BLaER1 treated with 17β-estradiol and CSF1 and Interleukin-3, amounts not matched to agents 10 nM and 100 nM (cell line): ENCODE results near the gene SPI1.
A peak's percentile ranks its signal among the peaks of the same experiment; 100 is the strongest.

Experiments used
- H3K27ac ChIP-seq, 11 experiments: shearing (Covaris generic); formaldehyde crosslinking; 2 replicates each; pipeline ENCODE4 v1.8.1; 2022
- H3K27me3 ChIP-seq, 11 experiments: shearing (Covaris generic); formaldehyde crosslinking; 2 replicates each; pipeline ENCODE4 v1.8.1; 2022
- H3K36me3 ChIP-seq, 11 experiments: shearing (Covaris generic); formaldehyde crosslinking; 2 replicates each; pipeline ENCODE4 v1.8.1; 2022
- H3K4me1 ChIP-seq, 10 experiments: shearing (Covaris generic); formaldehyde crosslinking; 2 replicates each; pipeline ENCODE4 v1.8.1; 2022
- H3K4me2 ChIP-seq, 11 experiments: shearing (Covaris generic); formaldehyde crosslinking; 2 replicates each; pipeline ENCODE4 v1.8.1; 2022
- H3K4me3 ChIP-seq, 10 experiments: shearing (Covaris generic); formaldehyde crosslinking; 2 replicates each; pipeline ENCODE4 v1.8.1; 2022
- H3K9ac ChIP-seq, 11 experiments: shearing (Covaris generic); formaldehyde crosslinking; 2 replicates each; pipeline ENCODE4 v1.8.1; 2022
- H3K9me3 ChIP-seq, 11 experiments: shearing (Covaris generic); formaldehyde crosslinking; replicated peaks in 1 of 11; 2 replicates each; pipeline ENCODE4 v1.8.1; 2022
- H4K20me1 ChIP-seq, 11 experiments: shearing (Covaris generic); formaldehyde crosslinking; 2 replicates each; pipeline ENCODE4 v1.8.1; 2022
- Cebpa-rat ChIP-seq, 11 experiments: shearing (Covaris generic); IDR thresholded peaks; 2 replicates each; pipeline ENCODE4 v1.8.1; 2022

SPI1 gene

DNA sequence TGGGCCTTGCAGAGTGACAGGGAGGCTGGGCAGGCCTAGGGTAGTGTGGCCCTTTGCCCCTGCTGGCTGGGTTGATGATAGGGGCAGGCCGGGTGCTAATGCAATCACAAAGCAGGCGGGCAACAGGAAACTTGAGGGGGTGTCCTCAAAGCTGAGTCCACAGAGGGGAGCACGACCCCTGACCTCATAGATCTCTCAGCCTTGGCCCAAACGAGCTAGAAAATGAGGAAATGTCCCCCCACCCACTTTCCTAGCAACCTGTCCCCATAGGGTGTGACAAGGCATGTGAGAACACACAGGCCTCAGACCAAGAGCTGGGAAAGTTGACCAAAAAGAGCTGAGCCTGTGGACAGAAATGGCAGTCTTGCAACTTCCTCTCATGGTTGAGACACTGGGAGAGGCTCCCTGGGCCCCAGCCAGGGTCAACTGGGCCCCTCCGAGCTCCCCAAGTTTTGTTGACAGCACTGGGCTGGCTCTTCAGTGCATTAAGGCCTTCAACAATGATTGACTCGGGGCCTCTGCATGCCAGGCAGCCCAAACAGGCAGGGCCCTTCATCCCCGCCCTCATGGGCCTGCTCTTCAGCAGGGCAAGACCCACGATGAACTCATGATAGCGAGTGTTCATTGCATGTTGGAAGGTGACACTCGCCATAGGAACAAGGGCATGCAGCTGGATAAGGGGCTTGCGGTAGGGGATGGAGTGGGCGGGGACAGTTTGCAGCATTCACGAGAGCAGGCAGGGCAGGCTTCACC, 9.8 kb upstream of the SPI1 start:
- Histone ChIP-seq H3K27ac (peak overlapping the region; percentile 98 to 100 (median 100); a peak in 21 of 22 replicates), H3K4me1 (peaks cover 39 to 96% (median 71%) of the 10 kb centered on the region in 10 experiments), H3K36me3 (peaks cover 0 to 22% (median 0%) of the 10 kb centered on the region in 11 experiments; a peak in 7 of 22 replicates), H3K9ac (peak overlapping the region; percentile 17 to 100 (median 59); a peak in 16 of 22 replicates), H3K9me3 (no peaks in the 10 kb centered on the region), H3K27me3 (no peaks in the 10 kb centered on the region), H4K20me1 (no peaks in the 10 kb centered on the region), H3K4me2 (peak overlapping the region in 10 of 11 experiments; percentile 7 to 97 (median 92); a peak in 20 of 22 replicates), H3K4me3 (peak overlapping the region in 1 of 10 experiments; percentile 21; a peak in 1 of 20 replicates)
- 0 out of 22 replicates have a peak, but pooled peaks of 1 of the 11 experiments have one; percentile 34 for TF ChIP-seq Cebpa-rat (IDR thresholded peaks at IDR 0.05)

DNA sequence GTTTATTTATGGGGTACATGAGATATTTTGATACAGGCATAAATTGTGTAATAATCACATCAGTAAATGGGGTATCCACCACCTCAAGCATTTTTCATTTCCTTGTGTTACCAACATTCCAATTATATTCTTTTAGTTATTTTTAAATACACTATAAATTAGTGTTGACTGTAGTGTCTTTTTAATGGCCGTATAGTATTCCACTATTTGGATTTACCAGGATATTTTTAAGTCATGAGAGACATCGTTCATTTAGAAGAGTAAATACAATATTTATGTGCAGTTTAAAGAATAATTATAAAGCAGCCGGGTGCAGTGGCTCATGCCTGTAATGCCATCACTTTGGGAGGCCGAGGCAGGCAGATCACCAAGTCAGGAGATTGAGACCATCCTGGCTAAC, 6.2 kb upstream of the SPI1 start:
- Histone ChIP-seq H4K20me1 (no peaks in the 10 kb centered on the region), H3K4me2 (peak overlapping the region in 1 of 11 experiments; percentile 25; a peak in 1 of 22 replicates), H3K4me1 (peaks cover 23 to 95% (median 52%) of the 10 kb centered on the region in 10 experiments), H3K4me3 (no peak overlapping the region), H3K9ac (no peak overlapping the region), H3K27ac (0 out of 22 replicates have a peak overlapping the region, but pooled peaks of 1 of the 11 experiments have one; percentile 8), H3K9me3 (no peaks in the 10 kb centered on the region), H3K27me3 (no peaks in the 10 kb centered on the region), H3K36me3 (peaks cover 0 to 41% (median 12%) of the 10 kb centered on the region in 11 experiments; a peak in 12 of 22 replicates)
- no peak for TF ChIP-seq Cebpa-rat (IDR thresholded peaks at IDR 0.05)

DNA sequence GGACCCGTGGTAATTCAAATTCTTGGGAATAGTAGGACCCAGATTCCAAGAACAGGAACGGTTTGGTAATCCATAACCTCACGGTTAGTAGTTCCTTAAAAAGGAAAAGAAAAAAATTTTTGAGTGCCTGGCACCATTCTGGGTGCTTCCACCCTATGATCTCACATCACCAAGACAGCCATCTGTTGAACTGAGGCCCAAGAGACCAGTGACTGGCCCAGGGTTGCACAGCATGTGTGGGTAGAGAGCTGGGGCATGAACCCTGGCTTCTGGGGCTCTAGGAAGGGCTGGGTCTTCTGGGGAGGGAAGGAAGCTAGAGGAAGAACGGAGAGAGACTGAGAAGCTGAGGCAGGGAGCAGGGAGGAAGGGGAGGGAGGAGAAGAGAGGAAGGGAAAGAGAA, 4.7 kb upstream of the SPI1 start:
- peak overlapping the region; percentile 58 to 76 (median 64) for H3K27ac ChIP-seq
- TF ChIP-seq Cebpa-rat (IDR thresholded peaks at IDR 0.05): no peak
- peak overlapping the region in 2 of 10 experiments; percentile 10 to 28; a peak in 2 of 20 replicates for H3K4me3 ChIP-seq
- no peaks in the 10 kb centered on the region for H3K9me3 ChIP-seq
- no peaks in the 10 kb centered on the region for H4K20me1 ChIP-seq
- H3K4me2 ChIP-seq: peak overlapping the region; percentile 61 to 89 (median 78)
- H3K27me3 ChIP-seq: no peaks in the 10 kb centered on the region
- H3K4me1 ChIP-seq: peaks cover 28 to 91% (median 48%) of the 10 kb centered on the region in 10 experiments
- peaks cover 0 to 29% (median 12%) of the 10 kb centered on the region in 11 experiments; a peak in 12 of 22 replicates for H3K36me3 ChIP-seq
- peak overlapping the region; percentile 22 to 73 (median 57); a peak in 20 of 22 replicates for H3K9ac ChIP-seq

DNA sequence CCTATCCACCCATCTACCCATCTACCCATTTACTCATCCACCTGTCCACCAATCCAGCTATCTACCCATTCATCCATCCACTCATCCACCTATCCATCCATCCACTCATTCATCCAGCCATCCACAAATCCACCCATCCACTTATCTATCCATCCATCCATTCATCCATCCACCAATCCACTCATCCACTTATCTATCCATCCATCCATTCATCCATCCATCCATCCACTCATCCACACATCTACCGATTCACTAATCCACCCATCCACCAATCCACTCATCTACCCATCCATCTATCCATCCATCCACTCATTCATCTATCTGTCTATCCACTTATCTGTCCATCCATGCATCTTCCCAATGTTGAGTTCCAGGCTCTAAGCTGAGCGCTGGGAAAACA, 1.7 kb upstream of the SPI1 start:
- no peak for TF ChIP-seq Cebpa-rat (IDR thresholded peaks at IDR 0.05)
- Histone ChIP-seq H4K20me1 (peaks cover 13 to 20% (median 14%) of the 10 kb centered on the region in 11 experiments; a peak in 19 of 22 replicates), H3K27ac (peak overlapping the region in 8 of 11 experiments; percentile 11 to 48 (median 34); a peak in 9 of 22 replicates)

DNA sequence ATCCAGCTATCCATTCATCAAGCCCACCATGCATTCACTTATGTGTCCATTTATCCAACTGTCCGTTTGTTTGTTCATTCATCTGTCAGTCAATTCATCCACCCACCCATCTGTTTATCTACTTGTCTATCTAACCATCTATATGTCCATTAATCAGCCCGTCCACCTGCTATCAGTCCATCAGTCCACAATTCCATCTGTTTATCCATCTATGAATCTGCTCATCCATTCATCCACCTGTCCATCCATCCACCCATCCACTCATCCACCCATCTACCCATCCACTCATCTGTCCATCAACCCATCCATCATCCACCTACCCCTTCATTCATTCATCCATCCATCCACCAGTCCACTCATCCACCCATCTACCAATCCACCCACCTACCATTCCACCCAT, 970 bp upstream of the SPI1 start:
- H3K36me3 ChIP-seq: peaks cover 15 to 64% (median 39%) of the 10 kb centered on the region in 11 experiments
- H3K9me3 ChIP-seq: no peaks in the 10 kb centered on the region
- H3K4me1 ChIP-seq: peaks cover 54 to 73% (median 58%) of the 10 kb centered on the region in 10 experiments
- H3K27me3 ChIP-seq: no peaks in the 10 kb centered on the region
- H3K27ac ChIP-seq: peak overlapping the region; percentile 94 to 100 (median 99)
- peak overlapping the region; percentile 90 to 100 (median 98) for H3K4me2 ChIP-seq
- peak overlapping the region; percentile 95 to 100 (median 99); a peak in 21 of 22 replicates for H3K9ac ChIP-seq
- peaks cover 20 to 27% (median 22%) of the 10 kb centered on the region in 11 experiments; a peak in 19 of 22 replicates for H4K20me1 ChIP-seq
- H3K4me3 ChIP-seq: peak overlapping the region in 9 of 10 experiments; percentile 76 to 99 (median 91); a peak in 15 of 20 replicates
- TF ChIP-seq Cebpa-rat (IDR thresholded peaks at IDR 0.05): no peak

More for the DNA sequence above, 1.7 kb upstream of the SPI1 start:
- no peaks in the 10 kb centered on the region for H3K27me3 ChIP-seq
- H3K9ac ChIP-seq: no peak overlapping the region
- H3K36me3 ChIP-seq: peaks cover 7 to 56% (median 31%) of the 10 kb centered on the region in 11 experiments
- H3K4me3 ChIP-seq: no peak overlapping the region
- H3K4me1 ChIP-seq: peaks cover 47 to 70% (median 50%) of the 10 kb centered on the region in 10 experiments
- H3K4me2 ChIP-seq: peak overlapping the region in 3 of 11 experiments; percentile 39 to 98 (median 58); a peak in 3 of 22 replicates
- H3K9me3 ChIP-seq: no peaks in the 10 kb centered on the region

DNA sequence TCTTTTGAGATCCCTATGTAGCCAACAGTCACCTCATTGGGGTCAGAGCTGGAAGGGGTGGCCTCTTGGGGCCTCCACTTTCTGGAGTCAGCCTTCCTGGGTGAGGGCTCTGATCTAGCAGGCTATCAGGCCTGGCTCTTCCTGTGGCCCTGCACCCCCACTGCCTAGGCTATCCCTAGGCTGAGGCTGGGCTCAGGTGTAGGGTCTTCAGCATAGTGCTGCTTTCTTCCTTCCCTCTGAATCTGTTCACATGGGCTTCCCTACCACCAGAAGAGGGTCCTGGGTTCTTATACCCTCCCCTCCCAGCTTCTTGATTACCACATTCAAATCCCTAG, 456 bp upstream of the SPI1 start:
- no peaks in the 10 kb centered on the region for H3K27me3 ChIP-seq
- H3K9ac ChIP-seq: peak overlapping the region; percentile 95 to 100 (median 99)
- H3K4me1 ChIP-seq: peaks cover 56 to 73% (median 63%) of the 10 kb centered on the region in 10 experiments
- H3K4me3 ChIP-seq: peak overlapping the region; percentile 76 to 99 (median 91)
- H3K27ac ChIP-seq: peak overlapping the region; percentile 94 to 100 (median 99)
- peaks cover 23 to 32% (median 27%) of the 10 kb centered on the region in 11 experiments; a peak in 21 of 22 replicates for H4K20me1 ChIP-seq
- TF ChIP-seq Cebpa-rat (IDR thresholded peaks at IDR 0.05): no peak
- H3K36me3 ChIP-seq: peaks cover 20 to 69% (median 44%) of the 10 kb centered on the region in 11 experiments
- no peaks in the 10 kb centered on the region for H3K9me3 ChIP-seq
- peak overlapping the region; percentile 90 to 100 (median 98) for H3K4me2 ChIP-seq

DNA sequence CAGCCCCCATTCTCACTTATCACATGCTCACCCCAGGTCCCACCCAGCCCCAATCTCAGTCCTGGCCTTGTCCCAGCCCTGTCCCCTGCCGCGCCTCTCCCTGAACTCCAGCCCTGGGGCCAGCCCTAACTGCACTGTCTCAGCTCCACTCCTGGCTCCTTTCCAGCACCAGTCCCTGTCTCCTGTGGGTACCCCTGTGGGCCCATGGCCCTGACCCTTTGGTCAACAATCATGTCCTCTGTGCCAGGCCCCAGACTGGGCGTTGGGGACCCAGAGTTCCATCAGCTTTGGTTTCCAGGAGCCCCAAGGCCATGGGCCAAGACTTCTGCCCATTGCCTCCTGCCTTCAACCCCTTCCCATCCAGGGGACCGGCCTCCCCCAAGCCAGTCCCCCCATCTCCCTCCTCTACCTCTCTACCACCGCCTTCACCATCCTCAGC, 757 bp downstream of the SPI1 start:
- TF ChIP-seq Cebpa-rat (IDR thresholded peaks at IDR 0.05): no peak
- Histone ChIP-seq H3K27me3 (no peaks in the 10 kb centered on the region), H3K36me3 (peaks cover 32 to 73% (median 56%) of the 10 kb centered on the region in 11 experiments), H3K27ac (peak overlapping the region; percentile 94 to 100 (median 99)), H3K4me3 (peak overlapping the region; percentile 76 to 99 (median 91)), H3K9ac (peak overlapping the region; percentile 95 to 100 (median 99)), H3K4me2 (peak overlapping the region; percentile 90 to 100 (median 98)), H3K4me1 (peaks cover 52 to 73% (median 59%) of the 10 kb centered on the region in 10 experiments), H4K20me1 (peaks cover 23 to 45% (median 39%) of the 10 kb centered on the region in 11 experiments; a peak in 21 of 22 replicates), H3K9me3 (no peaks in the 10 kb centered on the region)

DNA sequence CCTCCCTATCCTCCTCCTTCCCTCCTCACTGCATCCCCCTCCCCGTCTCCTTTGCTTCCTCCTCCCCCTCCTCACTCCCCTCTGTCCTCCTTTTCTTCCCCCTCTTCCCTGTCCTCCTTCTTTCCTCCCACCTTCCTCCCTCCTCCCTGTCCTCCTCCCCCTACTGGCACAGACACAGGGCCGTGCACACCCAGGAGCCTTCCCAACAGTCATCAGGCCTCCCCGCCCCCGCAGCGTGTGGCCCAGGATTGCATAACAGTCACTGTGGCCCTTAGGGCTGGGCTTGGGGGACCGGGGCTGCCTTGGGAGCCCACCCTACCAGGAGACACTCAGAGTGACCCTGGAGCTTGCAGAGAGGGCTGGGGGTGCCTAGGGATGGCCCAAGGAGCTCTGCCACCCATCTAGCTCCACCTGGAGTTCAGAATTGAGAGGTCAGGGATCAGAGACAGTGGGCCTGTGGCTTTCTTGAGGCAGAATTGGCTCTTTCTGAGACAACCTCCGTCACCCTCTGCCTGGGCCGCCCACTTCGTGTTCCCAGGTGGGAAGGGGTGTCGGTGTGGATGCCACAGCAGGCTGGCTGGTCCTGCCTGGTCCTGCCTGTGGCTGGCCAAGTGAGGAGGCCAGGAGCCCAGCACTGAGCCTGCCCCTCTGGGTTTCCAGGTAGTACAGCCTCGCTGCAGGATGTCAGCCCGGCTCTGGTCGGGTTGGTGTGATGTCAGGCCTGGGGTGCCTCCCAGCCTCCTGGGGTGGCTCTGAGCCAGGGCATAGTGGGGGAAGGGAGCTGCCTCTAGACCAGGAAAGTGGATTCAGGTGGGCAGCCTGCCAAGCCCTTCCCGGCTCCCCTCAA, 1.6 kb downstream of the SPI1 start:
- H3K36me3 ChIP-seq: peaks cover 40 to 73% (median 57%) of the 10 kb centered on the region in 11 experiments
- peak overlapping the region; percentile 76 to 99 (median 91) for H3K4me3 ChIP-seq
- H3K4me1 ChIP-seq: peaks cover 47 to 73% (median 61%) of the 10 kb centered on the region in 10 experiments
- no peaks in the 10 kb centered on the region for H3K9me3 ChIP-seq
- TF ChIP-seq Cebpa-rat (IDR thresholded peaks at IDR 0.05): peak in 5 of 11 experiments; percentile 23 to 63 (median 40); a peak in 6 of 22 replicates
- H3K27ac ChIP-seq: peak overlapping the region; percentile 94 to 100 (median 99)
- peak overlapping the region; percentile 95 to 100 (median 99) for H3K9ac ChIP-seq
- H3K4me2 ChIP-seq: peak overlapping the region; percentile 90 to 100 (median 98)
- no peaks in the 10 kb centered on the region for H3K27me3 ChIP-seq
- peaks cover 23 to 53% (median 47%) of the 10 kb centered on the region in 11 experiments; a peak in 21 of 22 replicates for H4K20me1 ChIP-seq
